HG02763 (cell line): ENCODE data around the gene CORO6.

Experiments used
- ATAC-seq: cut with Tn5 transposase; IDR thresholded peaks from one replicate; pipeline ENCODE4 v1.9.1; 2021; ENCODE audit warnings: mild to moderate bottlenecking, moderate library complexity; ENCODE audit not compliant: unreplicated experiment

Gene CORO6

DNA sequence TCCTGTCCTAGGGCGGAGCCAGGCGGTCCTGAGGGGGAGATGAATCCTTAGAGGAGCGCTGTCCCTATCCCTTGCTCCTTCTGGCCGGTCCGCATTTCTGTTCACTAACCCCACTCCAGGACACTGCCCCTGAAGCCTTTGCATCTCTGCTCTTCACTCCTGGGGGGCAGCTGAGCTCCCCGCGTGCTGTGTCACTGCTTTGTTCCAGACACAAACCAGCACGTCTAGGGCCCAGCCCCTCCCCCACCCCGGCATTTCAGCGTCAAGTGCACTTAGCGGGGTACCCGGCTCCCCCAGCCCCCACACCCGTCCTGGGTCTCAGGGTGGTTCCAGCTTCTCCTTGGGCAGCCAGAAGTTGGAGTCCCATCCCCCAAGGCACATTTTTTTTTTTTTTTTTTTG, 8.9 kb downstream of the CORO6 start:
- no peak for ATAC-seq

DNA sequence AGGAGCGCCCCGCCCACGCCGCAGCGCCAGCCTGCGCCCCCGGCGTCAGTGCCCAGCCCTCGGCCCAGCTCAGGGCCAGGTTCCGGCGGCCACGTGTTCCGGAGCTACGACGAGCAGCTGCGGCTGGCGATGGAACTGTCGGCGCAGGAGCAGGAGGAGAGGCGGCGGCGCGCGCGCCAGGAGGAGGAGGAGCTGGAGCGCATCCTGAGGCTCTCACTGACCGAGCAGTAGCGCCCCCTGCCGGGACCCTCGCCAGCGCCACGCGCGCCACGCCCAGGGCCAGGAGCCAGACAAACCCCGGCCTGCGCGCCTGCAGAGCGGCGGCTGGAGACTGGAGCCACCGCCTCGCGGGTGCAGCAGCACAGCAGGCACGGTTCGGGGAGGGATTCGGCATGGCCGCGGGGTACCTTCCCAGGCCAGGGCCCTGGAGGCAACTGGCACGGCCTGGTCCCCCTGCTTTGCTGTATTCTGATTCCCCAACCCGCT, 9.3 kb downstream of the CORO6 start:
- ATAC-seq = no peak

DNA sequence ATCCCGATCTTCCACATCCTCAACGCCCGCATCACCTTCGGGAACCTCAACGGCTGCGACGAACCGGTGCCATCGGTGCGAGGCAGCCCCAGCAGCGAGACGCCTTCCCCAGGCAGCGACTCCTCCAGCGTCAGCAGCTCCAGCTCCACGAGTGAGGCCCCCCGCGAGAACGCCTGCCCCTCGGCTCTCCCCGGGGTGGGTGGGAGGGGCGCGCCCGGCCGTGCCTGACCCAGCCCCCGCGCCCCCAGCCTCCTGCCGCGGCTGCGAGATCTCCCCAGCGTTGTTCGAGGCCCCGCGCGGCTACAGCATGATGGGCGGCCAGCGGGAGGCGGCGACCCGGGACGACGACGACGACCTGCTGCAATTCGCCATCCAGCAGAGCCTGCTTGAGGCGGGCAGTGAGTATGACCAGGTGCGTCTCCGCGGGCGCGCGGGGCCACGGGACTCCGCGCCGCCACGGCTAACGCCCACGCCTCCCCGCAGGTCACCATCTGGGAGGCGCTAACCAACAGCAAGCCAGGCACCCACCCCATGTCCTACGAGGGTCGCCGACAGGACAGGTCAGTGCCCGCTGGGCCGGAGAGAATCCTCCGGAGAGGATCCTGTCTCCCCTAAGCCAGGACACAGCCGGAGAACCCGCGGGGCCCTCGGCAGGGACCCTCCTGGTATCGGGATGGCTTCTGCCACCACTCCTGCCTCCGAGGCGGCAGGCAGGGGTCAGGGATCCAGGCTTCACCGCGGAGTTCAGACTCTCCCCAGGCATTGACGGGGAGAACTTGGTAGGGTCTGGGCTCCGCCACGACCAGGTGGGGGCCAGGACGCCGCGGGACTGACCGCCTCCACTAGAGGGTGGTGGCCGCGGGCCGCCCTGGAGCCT, 10.1 kb downstream of the CORO6 start:
- ATAC-seq = no peak

DNA sequence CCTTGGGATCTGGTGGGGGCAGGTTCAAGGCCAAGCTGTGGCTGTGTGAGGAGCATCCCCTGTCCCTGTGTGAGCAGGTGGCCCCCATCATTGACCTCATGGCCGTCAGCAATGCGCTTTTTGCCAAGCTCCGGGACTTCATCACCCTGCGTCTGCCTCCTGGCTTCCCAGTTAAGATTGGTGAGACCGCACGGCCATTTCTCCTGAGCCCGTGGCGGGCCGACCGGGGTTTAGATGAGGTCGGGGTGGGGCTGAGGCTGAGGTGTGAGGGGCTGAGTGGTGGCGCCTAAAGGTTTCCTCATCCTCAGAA, 10.7 kb downstream of the CORO6 start:
- ATAC-seq = no peak

DNA sequence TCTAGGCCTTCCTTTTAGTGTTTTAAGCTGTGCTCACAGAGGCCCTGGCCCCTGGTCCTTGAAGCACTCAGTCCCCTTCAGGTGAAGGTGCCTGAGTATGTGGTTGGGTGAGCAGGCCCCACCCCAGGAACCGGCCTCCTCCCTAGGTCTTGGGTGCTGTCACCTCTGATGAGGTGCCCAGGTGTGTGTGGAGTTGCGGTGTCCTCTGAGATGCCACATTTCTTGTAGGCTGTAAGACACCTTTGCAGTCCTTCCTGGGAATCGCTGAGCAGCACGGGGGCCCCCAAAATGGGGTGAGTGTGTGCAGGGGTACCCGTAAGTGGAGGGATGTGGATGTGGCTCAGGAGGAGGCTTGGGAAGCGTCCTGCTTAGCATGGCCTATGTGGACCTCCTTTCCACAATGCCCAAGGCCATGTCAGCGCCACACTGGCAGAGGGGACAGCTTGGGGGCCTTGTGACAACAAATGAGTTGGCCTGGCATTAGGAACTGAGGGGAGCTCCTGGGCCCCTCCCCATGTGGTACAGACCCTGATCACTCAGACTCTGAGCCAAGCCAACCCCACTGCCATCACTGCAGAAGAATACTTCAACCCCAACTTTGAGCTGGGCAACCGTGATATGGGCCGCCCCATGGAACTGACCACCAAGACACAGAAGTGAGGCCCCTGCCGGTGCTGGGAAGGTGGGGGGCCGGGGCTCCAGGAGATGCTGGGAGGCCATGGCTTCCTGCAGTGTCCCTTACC, 11.2 kb downstream of the CORO6 start:
- ATAC-seq = no peak

DNA sequence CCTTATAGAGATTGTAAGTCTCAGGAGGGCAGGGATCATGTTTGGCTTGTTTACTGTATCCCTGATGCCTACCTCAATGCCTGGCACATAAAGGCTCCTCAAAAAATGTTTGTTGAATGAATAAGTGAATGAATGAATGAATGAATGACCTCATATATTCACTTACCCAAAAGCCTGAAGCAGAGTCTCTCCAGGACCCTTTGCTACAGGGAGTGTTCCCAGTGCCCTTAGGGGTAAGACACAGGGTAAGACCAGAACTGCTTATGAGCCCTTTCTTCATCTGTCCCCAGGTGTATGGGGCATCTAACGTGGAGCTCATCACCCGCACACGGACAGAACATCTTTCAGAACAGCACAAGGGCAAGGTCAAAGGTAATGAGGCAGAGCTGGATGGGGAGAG, 12.3 kb downstream of the CORO6 start:
- ATAC-seq = no peak

DNA sequence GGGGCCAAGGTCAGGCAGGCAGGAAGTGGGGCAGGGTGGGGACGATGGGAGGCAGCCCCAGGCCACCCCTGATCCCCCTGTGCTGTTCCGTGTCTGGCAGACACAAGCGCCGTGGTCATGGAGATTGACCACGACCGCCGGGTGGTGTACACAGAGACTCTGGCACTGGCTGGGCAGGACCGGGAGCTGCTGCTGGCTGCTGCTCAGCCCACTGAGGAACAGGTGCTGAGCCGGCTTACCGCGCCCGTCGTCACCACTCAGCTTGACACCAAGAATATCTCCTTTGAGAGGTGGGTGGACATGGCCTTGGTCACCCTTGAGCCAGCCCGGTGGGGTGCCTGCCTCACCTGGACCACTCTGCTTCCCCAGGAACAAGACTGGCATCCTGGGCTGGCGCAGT, 13.7 kb downstream of the CORO6 start:
- ATAC-seq = no peak

DNA sequence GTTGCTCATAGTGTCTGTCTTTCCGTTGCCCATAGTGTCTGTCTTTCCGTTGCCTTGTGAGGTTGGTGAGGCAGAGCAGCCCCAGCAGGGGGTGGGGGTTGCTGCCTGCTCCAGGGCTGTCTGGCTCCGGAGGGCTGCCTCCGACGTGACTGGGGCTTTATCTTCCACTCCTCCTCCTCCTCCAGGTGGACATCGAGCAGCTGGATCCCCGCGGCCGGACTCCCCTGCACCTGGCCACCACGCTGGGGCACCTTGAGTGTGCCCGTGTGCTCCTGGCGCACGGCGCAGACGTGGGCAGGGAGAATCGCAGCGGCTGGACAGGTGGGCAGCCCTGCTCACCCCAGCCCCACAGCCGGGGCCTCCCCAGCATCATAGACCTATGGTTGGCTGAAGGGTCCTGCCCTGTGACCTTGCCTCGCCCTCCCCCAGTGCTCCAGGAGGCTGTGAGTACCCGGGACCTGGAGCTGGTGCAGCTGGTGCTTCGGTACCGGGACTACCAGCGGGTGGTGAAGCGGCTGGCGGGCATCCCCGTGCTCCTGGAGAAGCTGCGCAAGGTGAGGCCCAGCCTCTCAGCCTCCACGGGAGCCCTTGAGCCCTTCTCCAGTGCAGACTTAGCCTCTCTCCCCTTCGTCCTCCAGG, 15.0 kb downstream of the CORO6 start:
- ATAC-seq = no peak

DNA sequence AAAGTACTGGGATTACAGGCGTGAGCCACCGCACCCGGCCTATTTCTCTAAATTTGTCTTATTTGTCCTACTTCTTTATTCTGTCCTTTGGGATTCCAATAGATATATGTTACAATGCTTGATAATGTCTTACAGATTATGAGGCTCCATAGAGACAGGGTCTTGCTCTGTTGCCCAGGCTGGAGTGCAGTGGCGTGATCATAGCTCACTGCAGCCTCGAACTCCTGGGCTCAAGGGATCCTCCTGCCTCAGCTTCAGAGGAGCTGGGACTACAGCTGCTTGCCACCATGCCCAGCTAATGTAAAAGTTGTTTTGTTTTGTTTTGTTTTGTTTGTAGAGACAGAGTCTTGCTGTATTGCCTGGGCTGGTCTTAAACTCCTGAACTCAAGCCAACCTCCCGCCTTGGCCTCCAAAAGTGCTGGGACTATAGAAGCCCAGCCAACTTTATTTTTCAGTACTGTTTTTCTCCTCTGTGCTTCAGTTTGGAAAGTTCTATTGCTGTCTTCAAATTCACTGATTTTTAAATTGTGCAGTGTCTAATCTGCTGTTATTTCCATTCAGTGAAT, 19.5 kb downstream of the CORO6 start:
- ATAC-seq = no peak

DNA sequence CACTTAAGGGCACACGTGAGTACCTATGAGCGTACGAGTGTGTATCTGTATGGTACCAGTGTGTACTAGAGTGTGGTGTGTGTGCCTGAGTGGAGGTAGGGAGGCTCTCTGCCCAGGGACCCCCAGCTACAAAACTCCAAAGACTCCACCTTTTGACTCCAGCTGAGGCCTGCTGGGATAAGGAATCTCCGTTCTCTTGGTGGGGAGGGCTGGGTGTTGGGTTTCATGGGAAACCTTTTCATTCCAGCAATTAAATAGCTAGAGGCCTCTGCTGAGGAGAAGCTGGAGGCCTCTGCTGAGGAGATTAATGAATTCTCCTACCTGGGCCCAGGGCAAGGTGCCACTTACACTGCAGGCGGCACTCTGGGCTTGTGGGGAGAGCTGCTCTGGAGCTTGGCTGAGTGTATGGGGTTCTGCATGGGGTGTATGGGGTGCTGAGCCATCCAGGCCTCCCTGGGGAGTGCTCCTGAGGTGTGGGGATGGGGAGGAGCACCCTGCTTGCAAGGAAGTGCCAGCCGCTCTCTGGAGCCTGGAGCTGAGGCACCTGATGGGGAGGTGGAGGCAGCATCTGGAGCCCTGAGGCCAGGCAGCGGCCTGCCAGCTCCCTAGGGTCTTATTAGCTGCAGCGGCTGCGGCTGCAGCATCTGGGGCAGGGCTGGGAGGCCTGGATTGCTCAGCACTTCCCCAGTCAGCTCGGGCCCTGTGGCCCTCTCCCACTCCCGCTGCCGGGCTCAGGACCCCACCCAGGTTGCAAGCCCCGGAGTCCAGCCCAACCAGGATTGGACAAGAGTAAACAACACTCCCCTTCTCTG, 25.1 kb downstream of the CORO6 start:
- ATAC-seq = no peak

DNA sequence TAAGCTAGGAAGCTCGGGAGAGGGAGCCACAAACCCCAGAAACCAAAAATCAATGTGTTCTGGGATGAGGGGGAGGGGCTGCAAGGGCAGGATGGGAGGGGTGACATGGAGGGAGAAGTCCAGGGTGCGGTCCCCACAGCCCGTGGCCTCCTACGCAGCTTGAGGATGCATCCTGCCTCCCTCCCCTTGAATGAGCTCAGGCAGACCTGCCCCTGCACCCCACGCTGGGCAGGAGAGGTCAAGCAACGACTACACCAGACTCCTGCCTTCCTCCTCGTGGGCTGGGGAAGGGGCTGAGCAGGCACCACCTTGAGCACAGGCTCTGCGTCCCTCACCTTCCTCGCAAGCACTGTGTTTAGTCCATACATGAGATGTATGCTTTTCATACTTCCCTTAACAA, 25.9 kb downstream of the CORO6 start:
- no peak for ATAC-seq

DNA sequence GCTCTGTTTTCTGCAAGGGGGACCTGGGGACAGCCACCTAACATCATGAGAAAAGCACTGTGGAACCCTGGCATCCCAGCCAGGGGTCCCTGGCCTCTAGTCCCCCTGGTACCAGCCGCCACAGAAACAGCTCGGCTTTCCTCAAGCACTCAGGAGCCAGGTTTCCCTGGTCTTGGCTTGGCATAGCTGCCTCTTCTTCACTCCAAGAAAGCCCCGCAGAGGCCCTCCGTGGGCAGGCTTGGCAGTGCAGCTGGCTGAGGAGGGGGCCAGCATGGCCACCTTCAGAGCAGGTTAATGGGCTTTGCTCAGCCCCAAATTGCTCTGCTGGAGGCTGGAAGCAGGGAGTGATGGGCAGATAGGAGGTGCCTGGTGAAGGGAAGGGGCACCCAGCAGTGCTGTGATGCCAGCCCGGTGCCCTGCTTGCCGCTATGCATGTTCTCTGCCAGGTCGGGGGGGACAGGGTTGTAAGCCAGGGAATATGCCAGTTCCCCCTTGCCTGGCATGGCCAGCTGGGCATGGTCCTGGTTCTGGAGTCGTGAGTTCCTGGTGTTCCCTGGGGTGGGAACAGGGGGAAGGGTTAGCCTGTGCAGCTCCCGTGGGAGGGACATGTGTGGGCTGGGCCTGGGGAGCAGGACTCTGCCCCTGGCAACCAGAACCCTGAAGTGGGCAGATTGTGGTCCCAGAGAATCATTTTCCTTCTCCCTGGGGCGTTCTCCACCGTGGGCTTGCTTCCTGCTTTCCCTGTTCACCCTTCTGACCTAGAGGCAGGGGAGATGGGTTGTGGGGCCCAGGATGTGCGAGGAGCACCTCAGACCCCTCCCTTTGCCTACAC, 26.6 kb downstream of the CORO6 start:
- ATAC-seq = no peak

DNA sequence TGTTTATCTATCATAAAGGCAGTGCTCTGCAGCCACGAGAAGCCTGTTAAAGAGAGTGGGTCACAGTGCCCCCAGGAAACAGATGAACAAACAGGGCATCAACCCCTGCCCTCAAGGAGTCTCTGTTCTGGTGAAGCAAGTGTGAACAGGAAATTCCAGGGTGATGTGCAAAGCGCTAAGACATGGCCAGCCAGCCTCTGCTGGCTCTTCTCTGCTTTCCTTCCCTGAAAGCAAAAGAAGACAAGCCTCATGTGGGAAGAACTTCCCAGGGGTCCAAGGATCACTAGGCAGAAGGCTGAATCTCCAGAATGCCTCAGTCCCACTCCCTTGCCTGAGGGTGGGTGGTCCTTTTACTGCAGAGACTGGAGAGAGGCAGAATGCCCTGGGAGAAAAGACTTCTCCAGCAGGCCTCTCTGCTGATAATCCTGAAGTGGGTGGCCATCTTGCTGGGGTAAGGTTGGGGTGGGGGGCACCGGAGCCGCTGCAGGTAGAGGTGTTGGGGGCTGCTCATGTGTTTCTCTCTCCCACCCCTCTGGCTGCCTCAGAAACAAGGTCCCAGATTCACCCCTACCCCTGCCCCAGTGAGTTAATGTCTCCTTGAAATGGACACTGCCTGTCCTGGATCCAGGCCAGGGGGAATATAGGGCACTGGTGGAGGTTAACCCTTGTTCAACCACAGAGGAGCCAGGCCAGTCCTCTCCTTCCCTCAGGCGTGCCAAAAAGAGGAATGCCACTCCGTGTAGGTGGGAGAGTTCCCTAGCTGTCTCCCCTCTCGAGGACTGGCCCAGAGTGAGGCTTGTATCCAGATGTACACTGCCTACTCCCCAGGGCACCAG, 27.4 kb downstream of the CORO6 start:
- no peak for ATAC-seq

DNA sequence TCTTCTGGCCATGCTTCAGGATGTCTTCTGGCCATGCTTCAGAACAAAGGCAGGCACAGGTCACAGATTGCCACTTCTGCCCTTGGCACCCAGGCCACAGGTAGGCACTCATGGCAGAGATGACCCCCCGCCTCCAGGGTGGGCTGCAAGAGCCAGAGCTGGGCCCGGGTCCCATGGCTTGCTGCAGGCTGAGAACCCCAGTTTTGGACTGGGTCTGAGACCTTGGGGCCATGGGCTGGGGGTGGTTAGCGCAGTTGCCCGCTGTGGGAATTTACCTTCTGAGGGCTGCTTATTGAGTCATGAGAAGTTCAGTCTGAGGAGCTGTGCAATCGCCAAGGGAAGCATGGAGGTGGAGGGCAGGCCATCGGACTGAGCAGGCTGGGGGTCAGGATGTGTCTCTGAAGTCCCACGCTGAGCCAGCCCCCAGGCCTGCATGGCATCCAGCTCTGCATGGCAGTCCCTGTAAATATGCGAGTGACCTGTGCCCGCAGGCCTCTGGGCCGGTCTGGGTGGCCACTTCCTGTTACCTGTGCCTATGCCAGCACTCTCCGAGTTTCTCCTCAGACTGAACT, 28.1 kb downstream of the CORO6 start:
- no peak for ATAC-seq

DNA sequence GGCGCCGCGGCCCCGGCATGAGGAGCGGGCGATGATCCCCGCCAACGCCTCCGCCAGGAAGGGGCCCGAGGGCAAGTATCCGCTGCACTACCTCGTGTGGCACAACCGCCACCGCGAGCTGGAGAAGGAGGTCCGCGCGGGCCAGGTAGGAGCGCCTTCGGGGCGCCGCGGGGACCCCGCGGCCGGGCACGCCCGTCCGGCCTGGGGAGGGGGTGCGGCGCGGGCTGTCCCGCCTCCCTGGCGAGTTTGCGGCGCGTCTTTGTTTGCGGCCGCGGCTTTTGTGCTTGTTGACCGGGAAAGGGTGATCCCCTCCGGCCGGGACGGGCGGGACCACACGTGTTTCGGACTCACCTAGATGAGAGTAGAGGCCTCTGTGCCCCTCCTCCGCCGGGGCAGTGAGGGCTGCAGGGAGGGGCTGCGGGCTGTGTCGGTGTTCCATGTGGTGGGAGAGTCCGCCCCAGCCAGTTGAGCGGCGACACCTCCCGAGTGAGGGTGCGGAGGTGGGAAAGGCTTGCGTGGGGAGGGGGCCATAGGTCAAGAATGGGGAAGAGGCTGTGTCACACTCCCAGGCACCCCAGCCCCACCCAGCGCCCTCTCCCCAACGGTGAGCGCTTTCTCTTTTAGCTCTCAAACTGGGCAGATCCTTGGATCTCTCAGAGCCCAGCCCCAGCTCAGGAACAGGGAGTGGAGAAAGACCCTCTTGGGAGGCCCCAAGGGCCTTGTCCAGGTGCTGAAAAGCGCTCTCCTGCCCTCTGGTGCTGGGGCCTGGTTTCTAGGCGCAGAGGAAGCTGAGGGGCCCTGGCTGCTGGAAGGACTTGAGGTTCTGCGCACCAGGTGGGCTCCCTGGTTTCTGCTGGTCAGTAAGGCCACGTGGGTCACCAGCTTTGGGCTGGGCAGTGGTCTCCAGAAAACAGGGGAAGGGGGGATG, 28.9 kb downstream of the CORO6 start:
- no peak for ATAC-seq

DNA sequence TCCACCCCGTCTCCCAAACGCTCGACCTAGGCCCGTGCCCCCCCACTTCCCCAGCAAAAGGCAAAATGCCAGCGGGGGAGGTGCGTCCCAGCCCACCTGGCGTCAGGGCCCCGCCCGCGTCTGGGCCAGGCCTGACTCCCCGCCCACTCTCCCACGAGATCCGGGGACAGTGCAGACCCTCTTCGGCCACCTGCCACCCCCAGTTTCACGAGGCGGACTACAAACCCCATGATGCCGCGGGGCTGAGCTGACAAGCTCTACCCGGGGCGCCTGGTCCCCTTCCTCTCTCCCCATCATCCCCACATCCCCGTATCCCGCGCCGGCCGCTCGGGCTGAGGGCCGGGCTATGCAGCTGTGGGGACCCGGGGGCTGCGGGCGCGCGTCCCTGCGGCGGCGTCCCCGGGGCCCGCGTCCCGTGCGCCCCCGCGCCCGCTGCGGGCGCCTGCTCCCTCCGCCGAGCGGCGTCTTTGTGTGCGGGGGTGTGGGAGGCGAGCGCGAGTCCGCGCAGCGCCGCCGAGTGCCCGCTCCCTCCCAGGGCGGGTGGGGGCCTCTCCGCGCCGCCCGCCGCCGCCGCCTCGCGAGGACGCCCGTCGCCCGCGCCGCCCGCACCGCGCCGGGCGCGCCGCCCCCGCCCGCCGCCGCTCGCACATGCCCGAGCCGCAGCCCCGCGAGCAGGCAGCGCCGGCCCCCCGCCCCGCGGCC, 29.7 kb downstream of the CORO6 start, which contains the start of gene ANKRD13B:
Gene ANKRD13B (plus strand): TSS at position 283 of the 702 bp plus-strand sequence. CDS start 490 bp downstream, outside the sequence.
- ATAC-seq = no peak
